Measurements from ENCODE around the gene PPFIA2.
"Not testable (repeated sequence)": the region's sequence is repeated elsewhere in the genome, so short reads cannot be mapped to it uniquely, and the experiment has no call there.

The PPFIA2 gene

DNA sequence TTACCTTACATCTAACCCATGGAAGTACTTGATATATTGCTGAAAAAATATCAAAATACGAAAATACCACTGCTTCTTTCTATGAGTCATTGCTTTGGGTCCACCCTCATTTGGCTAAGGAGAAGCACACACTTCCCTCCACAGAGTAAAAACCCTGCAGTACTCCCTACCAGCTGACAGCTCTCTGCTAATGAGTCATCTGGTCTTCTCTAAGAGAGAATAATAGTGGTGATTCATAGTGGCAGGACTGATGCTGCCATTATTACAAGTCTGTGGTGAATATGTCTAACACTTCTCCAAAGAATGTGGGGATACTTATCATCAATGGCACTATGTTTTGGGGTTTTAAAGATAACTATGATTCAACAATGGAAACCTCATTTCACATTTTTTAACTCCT, 90.7 kb downstream of the PPFIA2 start:
- TF ChIP-seq, protein P1, sequence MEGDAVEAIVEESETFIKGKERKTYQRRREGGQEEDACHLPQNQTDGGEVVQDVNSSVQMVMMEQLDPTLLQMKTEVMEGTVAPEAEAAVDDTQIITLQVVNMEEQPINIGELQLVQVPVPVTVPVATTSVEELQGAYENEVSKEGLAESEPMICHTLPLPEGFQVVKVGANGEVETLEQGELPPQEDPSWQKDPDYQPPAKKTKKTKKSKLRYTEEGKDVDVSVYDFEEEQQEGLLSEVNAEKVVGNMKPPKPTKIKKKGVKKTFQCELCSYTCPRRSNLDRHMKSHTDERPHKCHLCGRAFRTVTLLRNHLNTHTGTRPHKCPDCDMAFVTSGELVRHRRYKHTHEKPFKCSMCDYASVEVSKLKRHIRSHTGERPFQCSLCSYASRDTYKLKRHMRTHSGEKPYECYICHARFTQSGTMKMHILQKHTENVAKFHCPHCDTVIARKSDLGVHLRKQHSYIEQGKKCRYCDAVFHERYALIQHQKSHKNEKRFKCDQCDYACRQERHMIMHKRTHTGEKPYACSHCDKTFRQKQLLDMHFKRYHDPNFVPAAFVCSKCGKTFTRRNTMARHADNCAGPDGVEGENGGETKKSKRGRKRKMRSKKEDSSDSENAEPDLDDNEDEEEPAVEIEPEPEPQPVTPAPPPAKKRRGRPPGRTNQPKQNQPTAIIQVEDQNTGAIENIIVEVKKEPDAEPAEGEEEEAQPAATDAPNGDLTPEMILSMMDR (IDR thresholded peaks at IDR 0.05), result no peak
- no peaks in the 10 kb centered on the region for H3K27me3 ChIP-seq
- H3K4me3 ChIP-seq (ENCODE audit: low read depth in 1 of 2, low read length in 1 of 2), result no peak overlapping the region
- H3K27ac ChIP-seq, result no peak overlapping the region
- no peaks in the 10 kb centered on the region for H3K9me3 ChIP-seq
- H3K36me3 ChIP-seq, result no peaks in the 10 kb centered on the region
- H3K4me1 ChIP-seq (ENCODE audit: control insufficient read depth in 1 of 2, insufficient read depth in 1 of 2, low read depth in 1 of 2, low read length in 1 of 2), result no peaks in the 10 kb centered on the region

DNA sequence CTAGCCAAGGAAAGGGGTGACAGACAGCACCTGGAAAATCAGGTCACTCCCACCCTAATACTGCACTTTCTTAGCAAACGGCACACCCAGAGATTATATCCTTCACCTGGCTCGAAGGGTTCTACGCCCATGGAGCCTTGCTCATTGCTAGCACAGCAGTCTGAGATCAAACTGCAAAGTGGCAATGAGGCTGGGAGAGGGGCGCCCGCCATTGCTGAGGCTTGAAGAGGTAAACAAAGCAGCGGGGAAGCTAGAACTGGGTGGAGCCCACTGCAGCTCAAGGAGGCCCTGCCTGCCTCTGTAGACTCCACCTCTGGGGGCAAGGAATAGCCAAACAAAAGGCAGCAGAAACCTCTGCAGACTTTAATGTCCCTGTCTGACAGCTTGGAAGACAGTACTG, 99.8 kb downstream of the PPFIA2 start:
- not testable (repeated sequence) for H3K4me1 ChIP-seq (ENCODE audit: control insufficient read depth in 1 of 2, insufficient read depth in 1 of 2, low read depth in 1 of 2, low read length in 1 of 2); H3K9me3 ChIP-seq

DNA sequence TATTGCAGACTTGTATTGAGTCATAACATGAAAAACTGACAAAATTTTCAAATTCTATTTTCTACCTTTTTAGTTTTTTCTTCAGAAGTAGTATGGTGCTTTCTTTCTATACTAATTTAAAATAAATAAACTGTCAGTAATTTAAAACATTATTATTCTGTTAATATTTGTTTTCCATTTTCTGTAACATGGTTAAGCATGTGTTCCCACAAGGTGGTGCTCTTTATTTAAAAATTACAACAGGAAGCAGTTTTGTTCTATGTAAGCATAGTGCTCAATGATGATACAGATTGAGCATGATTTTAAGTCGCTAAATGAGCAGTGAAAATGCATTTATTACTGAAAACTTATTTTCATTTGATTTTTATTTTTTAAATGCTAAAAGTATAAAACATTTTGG, 114.6 kb downstream of the PPFIA2 start:
- Histone ChIP-seq H3K27me3 (no peaks in the 10 kb centered on the region), H3K4me3 (ENCODE audit: low read depth in 1 of 2, low read length in 1 of 2) (no peak overlapping the region), H3K4me1 (ENCODE audit: control insufficient read depth in 1 of 2, insufficient read depth in 1 of 2, low read depth in 1 of 2, low read length in 1 of 2) (no peaks in the 10 kb centered on the region), H3K36me3 (no peaks in the 10 kb centered on the region), H3K9me3 (no peaks in the 10 kb centered on the region), H3K27ac (no peak overlapping the region)
- TF ChIP-seq, protein P1 (IDR thresholded peaks at IDR 0.05), result no peak

More for the DNA sequence above, 99.8 kb downstream of the PPFIA2 start:
- not testable (repeated sequence) for H3K4me3 ChIP-seq (ENCODE audit: low read depth in 1 of 2, low read length in 1 of 2); H3K36me3 ChIP-seq; H3K27me3 ChIP-seq; H3K27ac ChIP-seq

DNA sequence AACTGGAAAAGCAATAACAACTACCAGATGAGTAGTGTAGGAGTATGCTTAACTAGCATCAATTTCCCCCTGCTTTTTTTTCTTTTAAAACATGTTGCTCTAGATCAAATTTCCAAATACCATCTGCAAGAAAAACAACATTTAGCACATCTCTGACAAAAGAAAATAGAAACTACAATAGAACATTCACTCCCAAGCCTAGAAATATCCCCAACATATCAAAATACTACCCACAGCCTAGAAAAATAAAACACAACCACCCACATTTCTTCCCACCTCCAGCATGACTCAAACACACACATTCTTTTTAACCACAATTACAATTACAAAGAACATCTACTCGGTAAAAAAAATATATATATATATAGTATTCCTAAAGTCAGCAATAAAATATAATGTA, 120.0 kb downstream of the PPFIA2 start:
- Histone ChIP-seq H3K27me3 (no peaks in the 10 kb centered on the region), H3K4me3 (ENCODE audit: low read depth in 1 of 2, low read length in 1 of 2) (no peak overlapping the region), H3K27ac (no peak overlapping the region), H3K9me3 (no peaks in the 10 kb centered on the region), H3K4me1 (ENCODE audit: control insufficient read depth in 1 of 2, insufficient read depth in 1 of 2, low read depth in 1 of 2, low read length in 1 of 2) (no peaks in the 10 kb centered on the region), H3K36me3 (no peaks in the 10 kb centered on the region)
- TF ChIP-seq, protein P1 (IDR thresholded peaks at IDR 0.05), result no peak

DNA sequence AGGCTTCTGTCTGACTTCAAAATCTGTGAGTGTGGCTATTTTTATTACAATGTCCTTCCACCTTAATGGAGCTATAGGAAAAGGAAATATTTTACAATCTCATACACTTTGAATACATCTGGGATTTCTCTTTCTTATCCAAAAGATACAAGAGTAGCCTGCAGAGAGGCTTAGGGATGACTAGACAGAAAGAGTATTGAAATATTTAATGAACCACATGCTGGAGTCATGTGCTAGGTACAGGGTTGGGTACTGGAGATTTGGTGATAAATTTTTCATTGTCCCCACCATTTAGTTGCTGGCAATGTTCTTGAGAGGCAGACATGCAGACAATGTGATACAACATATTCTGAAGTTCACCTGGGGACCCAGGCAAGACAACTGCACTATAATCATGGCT, 126.0 kb downstream of the PPFIA2 start:
- no peaks in the 10 kb centered on the region for H3K9me3 ChIP-seq
- TF ChIP-seq, protein P1 (IDR thresholded peaks at IDR 0.05), result no peak

DNA sequence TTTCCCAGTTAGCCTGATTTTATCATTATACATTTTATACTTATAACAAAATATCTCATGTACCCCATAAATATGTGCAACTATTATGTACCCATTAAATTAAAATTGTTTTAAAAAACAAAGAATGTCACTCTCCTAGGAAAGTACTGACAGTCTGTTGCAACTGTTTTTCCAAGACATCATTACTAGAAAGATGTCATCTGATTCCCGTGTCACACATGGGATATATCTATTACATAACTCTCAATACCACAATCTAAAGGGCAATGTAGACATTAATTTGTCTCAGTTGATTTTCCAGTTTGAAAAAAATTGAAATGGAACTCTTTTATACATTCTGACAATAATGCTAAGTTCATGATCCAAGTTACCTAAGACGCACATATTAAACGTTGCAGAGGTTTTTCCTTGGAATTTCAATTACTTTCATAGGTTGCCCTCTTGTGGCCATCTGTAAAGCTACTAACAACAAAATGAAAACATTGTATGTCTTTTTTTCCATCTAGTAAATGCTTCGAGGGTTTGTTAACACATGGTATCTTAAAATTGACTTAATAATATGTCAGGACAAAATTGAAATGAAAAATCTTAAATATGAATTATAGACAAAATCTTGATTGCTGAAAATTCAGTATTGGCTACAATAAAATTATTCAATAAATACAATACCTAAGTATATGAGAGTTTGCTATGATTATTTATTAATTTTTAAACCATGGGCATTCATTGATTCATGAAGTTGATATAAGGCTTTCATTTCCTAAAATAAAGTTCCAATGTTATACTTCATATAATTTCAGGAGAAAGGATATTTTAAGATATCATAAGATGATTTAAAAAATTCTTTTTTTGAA, 131.6 kb downstream of the PPFIA2 start:
- Histone ChIP-seq H3K27me3 (no peaks in the 10 kb centered on the region), H3K4me3 (ENCODE audit: low read depth in 1 of 2, low read length in 1 of 2) (no peak overlapping the region), H3K27ac (no peak overlapping the region), H3K4me1 (ENCODE audit: control insufficient read depth in 1 of 2, insufficient read depth in 1 of 2, low read depth in 1 of 2, low read length in 1 of 2) (no peaks in the 10 kb centered on the region), H3K9me3 (no peaks in the 10 kb centered on the region), H3K36me3 (no peaks in the 10 kb centered on the region)
- TF ChIP-seq, protein P1 (IDR thresholded peaks at IDR 0.05), result no peak

More for the DNA sequence above, 126.0 kb downstream of the PPFIA2 start:
- Histone ChIP-seq H3K27ac (no peak overlapping the region), H3K4me3 (ENCODE audit: low read depth in 1 of 2, low read length in 1 of 2) (no peak overlapping the region), H3K27me3 (no peaks in the 10 kb centered on the region), H3K36me3 (no peaks in the 10 kb centered on the region), H3K4me1 (ENCODE audit: control insufficient read depth in 1 of 2, insufficient read depth in 1 of 2, low read depth in 1 of 2, low read length in 1 of 2) (no peaks in the 10 kb centered on the region)
